Stimulated activated naive CD8-positive, alpha-beta T cell treated with anti-CD3 and anti-CD28 coated beads, Interleukin-15, Interleukin-2, amounts not matched to agents 100 ng/mL and 50 ng/mL, for 24 hours (primary cell): Measurements from ENCODE around the gene PHLPP1.

ENCODE experiments used
- H3K27ac Mint-ChIP-seq: one replicate; pipeline ENCODE4 v1.8.0; 2021; ENCODE audit warnings: mild to moderate bottlenecking, mixed read lengths
- H3K27me3 Mint-ChIP-seq: one replicate; pipeline ENCODE4 v1.8.0; 2021; ENCODE audit warnings: mixed read lengths
- H3K36me3 Mint-ChIP-seq: one replicate; pipeline ENCODE4 v1.8.0; 2021; ENCODE audit warnings: low read depth, mixed read lengths
- H3K4me1 Mint-ChIP-seq: one replicate; pipeline ENCODE4 v1.8.0; 2021; ENCODE audit warnings: low read depth, mixed read lengths
- H3K4me3 Mint-ChIP-seq: one replicate; pipeline ENCODE4 v1.8.0; 2021; ENCODE audit warnings: mild to moderate bottlenecking, mixed read lengths
- H3K9me3 Mint-ChIP-seq: one replicate; pipeline ENCODE4 v1.8.0; 2021; ENCODE audit warnings: mixed read lengths

PHLPP1 gene

GRCh38 chr18:62938487-62938886 is 223.1 kb downstream of the PHLPP1 start:
- Mint-ChIP-seq H3K27ac (no peak overlapping the region), H3K27me3 (no peaks in the 10 kb centered on the region), H3K4me1 (peaks cover 23% of the 10 kb centered on the region), H3K36me3 (peaks cover 10% of the 10 kb centered on the region), H3K9me3 (no peaks in the 10 kb centered on the region), H3K4me3 (no peak overlapping the region)

- Mint-ChIP-seq H3K27ac (no peak overlapping the region), H3K4me1 (peaks cover 23% of the 10 kb centered on the region), H3K4me3 (no peak overlapping the region), H3K36me3 (peaks cover 10% of the 10 kb centered on the region), H3K27me3 (no peaks in the 10 kb centered on the region), H3K9me3 (no peaks in the 10 kb centered on the region)
These were observed 224.1 kb downstream of the PHLPP1 start for GRCh38 chr18:62939433-62939832.

GRCh38 chr18:62939926-62940325 is 224.6 kb downstream of the PHLPP1 start:
- no peaks in the 10 kb centered on the region for H3K27me3 Mint-ChIP-seq
- H3K27ac Mint-ChIP-seq = no peak overlapping the region
- no peaks in the 10 kb centered on the region for H3K9me3 Mint-ChIP-seq
- no peak overlapping the region for H3K4me3 Mint-ChIP-seq
- peaks cover 23% of the 10 kb centered on the region for H3K4me1 Mint-ChIP-seq
- peaks cover 10% of the 10 kb centered on the region for H3K36me3 Mint-ChIP-seq

- no peaks in the 10 kb centered on the region for H3K9me3 Mint-ChIP-seq
- peaks cover 17% of the 10 kb centered on the region for H3K36me3 Mint-ChIP-seq
- H3K4me1 Mint-ChIP-seq = peaks cover 21% of the 10 kb centered on the region
- H3K4me3 Mint-ChIP-seq = no peak overlapping the region
- H3K27me3 Mint-ChIP-seq = no peaks in the 10 kb centered on the region
- no peak overlapping the region for H3K27ac Mint-ChIP-seq
These were observed 227.2 kb downstream of the PHLPP1 start for GRCh38 chr18:62942578-62942977.

GRCh38 chr18:62944454-62944853 is 229.1 kb downstream of the PHLPP1 start:
- peaks cover 17% of the 10 kb centered on the region for H3K36me3 Mint-ChIP-seq
- H3K4me1 Mint-ChIP-seq = peaks cover 5% of the 10 kb centered on the region
- H3K27me3 Mint-ChIP-seq = no peaks in the 10 kb centered on the region
- no peaks in the 10 kb centered on the region for H3K9me3 Mint-ChIP-seq
- H3K27ac Mint-ChIP-seq = no peak overlapping the region
- H3K4me3 Mint-ChIP-seq = no peak overlapping the region

GRCh38 chr18:62948788-62949187 is 233.4 kb downstream of the PHLPP1 start:
- Mint-ChIP-seq H3K27ac (no peak overlapping the region), H3K36me3 (peaks cover 7% of the 10 kb centered on the region), H3K9me3 (no peaks in the 10 kb centered on the region), H3K27me3 (no peaks in the 10 kb centered on the region), H3K4me3 (no peak overlapping the region), H3K4me1 (peaks cover 4% of the 10 kb centered on the region)

- H3K4me3 Mint-ChIP-seq = no peak overlapping the region
- H3K27me3 Mint-ChIP-seq = no peaks in the 10 kb centered on the region
- H3K27ac Mint-ChIP-seq = no peak overlapping the region
- peaks cover 10% of the 10 kb centered on the region for H3K4me1 Mint-ChIP-seq
- H3K9me3 Mint-ChIP-seq = no peaks in the 10 kb centered on the region
- H3K36me3 Mint-ChIP-seq = peaks cover 11% of the 10 kb centered on the region
These were observed 234.9 kb downstream of the PHLPP1 start for GRCh38 chr18:62950246-62950645.

GRCh38 chr18:62952807-62953206 is 237.5 kb downstream of the PHLPP1 start:
- Mint-ChIP-seq H3K36me3 (peaks cover 5% of the 10 kb centered on the region), H3K27ac (no peak overlapping the region), H3K9me3 (no peaks in the 10 kb centered on the region), H3K4me1 (peaks cover 10% of the 10 kb centered on the region), H3K27me3 (no peaks in the 10 kb centered on the region), H3K4me3 (no peak overlapping the region)

- H3K27me3 Mint-ChIP-seq = no peaks in the 10 kb centered on the region
- no peak overlapping the region for H3K27ac Mint-ChIP-seq
- H3K36me3 Mint-ChIP-seq = peaks cover 5% of the 10 kb centered on the region
- no peaks in the 10 kb centered on the region for H3K9me3 Mint-ChIP-seq
- H3K4me3 Mint-ChIP-seq = no peak overlapping the region
- H3K4me1 Mint-ChIP-seq = peaks cover 10% of the 10 kb centered on the region
These were observed 238.3 kb downstream of the PHLPP1 start for GRCh38 chr18:62953663-62954062.

GRCh38 chr18:62954366-62954765 is 239.0 kb downstream of the PHLPP1 start:
- no peak overlapping the region for H3K4me3 Mint-ChIP-seq
- H3K36me3 Mint-ChIP-seq = peaks cover 5% of the 10 kb centered on the region
- H3K27me3 Mint-ChIP-seq = no peaks in the 10 kb centered on the region
- H3K9me3 Mint-ChIP-seq = no peaks in the 10 kb centered on the region
- no peak overlapping the region for H3K27ac Mint-ChIP-seq
- peaks cover 10% of the 10 kb centered on the region for H3K4me1 Mint-ChIP-seq

GRCh38 chr18:62957885-62958472 is 242.6 kb downstream of the PHLPP1 start:
- H3K9me3 Mint-ChIP-seq = no peaks in the 10 kb centered on the region
- H3K27me3 Mint-ChIP-seq = no peaks in the 10 kb centered on the region
- H3K4me3 Mint-ChIP-seq = no peak overlapping the region
- no peak overlapping the region for H3K27ac Mint-ChIP-seq
- peaks cover 5% of the 10 kb centered on the region for H3K36me3 Mint-ChIP-seq
- H3K4me1 Mint-ChIP-seq = peaks cover 10% of the 10 kb centered on the region

- H3K4me1 Mint-ChIP-seq = no peaks in the 10 kb centered on the region
- no peak overlapping the region for H3K27ac Mint-ChIP-seq
- H3K4me3 Mint-ChIP-seq = no peak overlapping the region
- H3K27me3 Mint-ChIP-seq = no peaks in the 10 kb centered on the region
- H3K36me3 Mint-ChIP-seq = peaks cover 5% of the 10 kb centered on the region
- H3K9me3 Mint-ChIP-seq = no peaks in the 10 kb centered on the region
These were observed 244.1 kb downstream of the PHLPP1 start for GRCh38 chr18:62959481-62959880.

GRCh38 chr18:62963507-62963906 is 248.2 kb downstream of the PHLPP1 start:
- H3K9me3 Mint-ChIP-seq = no peaks in the 10 kb centered on the region
- no peaks in the 10 kb centered on the region for H3K36me3 Mint-ChIP-seq
- H3K27me3 Mint-ChIP-seq = no peaks in the 10 kb centered on the region
- H3K27ac Mint-ChIP-seq = no peak overlapping the region
- no peaks in the 10 kb centered on the region for H3K4me1 Mint-ChIP-seq
- H3K4me3 Mint-ChIP-seq = no peak overlapping the region

GRCh38 chr18:62964432-62964831 is 249.1 kb downstream of the PHLPP1 start:
- H3K4me3 Mint-ChIP-seq = no peak overlapping the region
- no peak overlapping the region for H3K27ac Mint-ChIP-seq
- no peaks in the 10 kb centered on the region for H3K4me1 Mint-ChIP-seq
- H3K36me3 Mint-ChIP-seq = peaks cover 9% of the 10 kb centered on the region
- no peaks in the 10 kb centered on the region for H3K9me3 Mint-ChIP-seq
- no peaks in the 10 kb centered on the region for H3K27me3 Mint-ChIP-seq

- Mint-ChIP-seq H3K36me3 (peaks cover 18% of the 10 kb centered on the region), H3K27ac (no peak overlapping the region), H3K9me3 (no peaks in the 10 kb centered on the region), H3K4me1 (no peaks in the 10 kb centered on the region), H3K4me3 (no peak overlapping the region), H3K27me3 (no peaks in the 10 kb centered on the region)
These were observed 251.7 kb downstream of the PHLPP1 start for GRCh38 chr18:62967089-62967488.

GRCh38 chr18:62973689-62974088 is 258.3 kb downstream of the PHLPP1 start:
- Mint-ChIP-seq H3K4me3 (no peak overlapping the region), H3K36me3 (peaks cover 22% of the 10 kb centered on the region), H3K4me1 (no peaks in the 10 kb centered on the region), H3K9me3 (no peaks in the 10 kb centered on the region), H3K27me3 (no peaks in the 10 kb centered on the region), H3K27ac (no peak overlapping the region)
